HEK293 (cell line): ENCODE data around the gene TMEM255B.

Experiments
- CTCF ChIA-PET: fragments of 350-600 bp; formaldehyde crosslinking; extraction: SDS; loops from one replicate; lab custom pipeline; 2021; ENCODE audit warnings: antibody characterized with exemption; lab: Yijun Ruan, JAX
- POLR2A ChIA-PET: fragments of 300-600 bp; formaldehyde crosslinking; extraction: SDS; loops from one replicate; lab custom pipeline; 2020; ENCODE audit warnings: antibody characterized with exemption, inconsistent platforms; lab: Yijun Ruan, JAX
- H3K27ac ChIP-seq: fragments of 200-500 bp; sonication (Bioruptor generic); 2 replicates; pipeline ENCODE4 v1.5.1; 2014; ENCODE audit warnings: low read depth, low read length, control low read depth, inconsistent platforms; ENCODE audit errors: extremely low read depth
- H3K36me3 ChIP-seq, 2 experiments: fragments of 200-500 bp in 1 of 2; sonication (Bioruptor generic) in 1 of 2; 1 replicate in 1 of 2; 2 replicates in 1 of 2; pipeline ENCODE4 v1.5.1; 2014 to 2017; ENCODE audit warnings: inconsistent platforms in 2 of 2, low read length in 2 of 2; ENCODE audit not compliant: control insufficient read depth in 2 of 2, insufficient read depth in 1 of 2
- H3K4me1 ChIP-seq: fragments of 200-500 bp; sonication (Bioruptor generic); 2 replicates; pipeline ENCODE4 v1.5.1; 2014; ENCODE audit warnings: mild to moderate bottlenecking, low read length, inconsistent platforms; ENCODE audit not compliant: control insufficient read depth, insufficient read depth
- H3K4me3 ChIP-seq: 2 replicates; pipeline ENCODE4 v1.5.1; 2011; ENCODE audit warnings: low read depth, mild to moderate bottlenecking, control low read depth, low read length, moderate library complexity
- H3K9me3 ChIP-seq: fragments of 200-500 bp; sonication (Bioruptor generic); 2 replicates; pipeline ENCODE4 v1.5.1; 2014; ENCODE audit warnings: low read depth, low read length, inconsistent platforms; ENCODE audit not compliant: control insufficient read depth, insufficient read depth
- IKZF3 ChIP-seq: fragments of 450-650 bp; IDR thresholded peaks from 2 replicates; pipeline ENCODE4 v1.5.0; 2018; ENCODE audit warnings: missing biosample characterization, mild to moderate bottlenecking, missing genetic modification characterization, moderate library complexity
- INSM2 ChIP-seq: fragments of 450-650 bp; formaldehyde crosslinking; IDR thresholded peaks from 2 replicates; pipeline ENCODE4 v1.5.1; 2016; ENCODE audit warnings: missing biosample characterization, missing genetic modification characterization
- KLF9 ChIP-seq: fragments of 450-650 bp; formaldehyde crosslinking; IDR thresholded peaks from 2 replicates; pipeline ENCODE4 v1.5.1; 2016; ENCODE audit warnings: missing biosample characterization, missing genetic modification characterization, low read depth
- SCRT2 ChIP-seq: fragments of 450-650 bp; formaldehyde crosslinking; IDR thresholded peaks from 2 replicates; pipeline ENCODE4 v1.5.1; 2016; ENCODE audit warnings: missing biosample characterization, missing genetic modification characterization
- TCF7L2 ChIP-seq: IDR thresholded peaks from 2 replicates; pipeline ENCODE4 v1.6.1; 2011; ENCODE audit warnings: low read depth, mild to moderate bottlenecking, inconsistent platforms, low read length, moderate library complexity, borderline replicate concordance
- ZBTB49 ChIP-seq: fragments of 450-650 bp; formaldehyde crosslinking; IDR thresholded peaks from 2 replicates; pipeline ENCODE4 v1.5.1; 2016; ENCODE audit warnings: missing biosample characterization, missing genetic modification characterization, low read depth
- ZNF148 ChIP-seq: fragments of 450-650 bp; formaldehyde crosslinking; IDR thresholded peaks from 2 replicates; pipeline ENCODE4 v1.5.0; 2017; ENCODE audit warnings: missing biosample characterization, missing genetic modification characterization, borderline replicate concordance
- ZNF211 ChIP-seq: fragments of 450-650 bp; formaldehyde crosslinking; IDR thresholded peaks from 2 replicates; pipeline ENCODE4 v1.5.1; 2016; ENCODE audit warnings: low read depth, missing biosample characterization, missing genetic modification characterization
- ZNF302 ChIP-seq: fragments of 450-650 bp; formaldehyde crosslinking; IDR thresholded peaks from 2 replicates; pipeline ENCODE4 v1.5.1; 2016; ENCODE audit warnings: missing biosample characterization, missing genetic modification characterization, low read depth
- ZNF37A ChIP-seq: fragments of 450-650 bp; IDR thresholded peaks from 2 replicates; pipeline ENCODE4 v1.5.1; 2018; ENCODE audit warnings: missing biosample characterization, missing genetic modification characterization
- ZNF423 ChIP-seq: fragments of 450-650 bp; formaldehyde crosslinking; IDR thresholded peaks from 2 replicates; pipeline ENCODE4 v1.5.1; 2016; ENCODE audit warnings: missing biosample characterization, missing genetic modification characterization
- ZNF488 ChIP-seq: fragments of 450-650 bp; formaldehyde crosslinking; IDR thresholded peaks from 2 replicates; pipeline ENCODE4 v1.5.1; 2016; ENCODE audit warnings: missing biosample characterization, missing genetic modification characterization
- ZNF514 ChIP-seq: fragments of 450-650 bp; formaldehyde crosslinking; IDR thresholded peaks from 2 replicates; pipeline ENCODE4 v1.5.1; 2016; ENCODE audit warnings: missing biosample characterization, missing genetic modification characterization
- ZNF677 ChIP-seq: fragments of 450-650 bp; IDR thresholded peaks from 2 replicates; pipeline ENCODE4 v1.5.0; 2018; ENCODE audit warnings: missing biosample characterization, mild to moderate bottlenecking, missing genetic modification characterization, moderate library complexity
- ZNF704 ChIP-seq: fragments of 450-650 bp; formaldehyde crosslinking; IDR thresholded peaks from 2 replicates; pipeline ENCODE4 v1.5.1; 2016; ENCODE audit warnings: missing biosample characterization, missing genetic modification characterization
- ZNF843 ChIP-seq: fragments of 450-650 bp; formaldehyde crosslinking; IDR thresholded peaks from 2 replicates; pipeline ENCODE4 v1.5.1; 2016; ENCODE audit warnings: missing biosample characterization, missing genetic modification characterization
- ZSCAN23 ChIP-seq: fragments of 450-650 bp; formaldehyde crosslinking; IDR thresholded peaks from 2 replicates; pipeline ENCODE4 v1.5.1; 2016; ENCODE audit warnings: missing biosample characterization, missing genetic modification characterization

Gene TMEM255B

GRCh38 chr13:113822956-113823744 is 64.1 kb downstream of the TMEM255B start (continued):
- no peak for TF ChIP-seq ZNF302 (tag by site-specific recombination)
- no peak for TF ChIP-seq ZNF148 (tag by site-specific recombination)
- no peak for TF ChIP-seq ZNF37A
- no peak for TF ChIP-seq ZNF843 (tag by site-specific recombination)
- TF ChIP-seq INSM2, result no peak

- ChIA-PET CTCF (no interaction called here), POLR2A (no interaction called here)
- H3K4me1 ChIP-seq, result no peaks in the 10 kb centered on the region
- TF ChIP-seq ZNF514 (tag by site-specific recombination) (no peak), ZSCAN23 (tag by site-specific recombination) (no peak), SCRT2 (tag by site-specific recombination) (no peak), IKZF3 (no peak), ZNF677 (tag by site-specific recombination) (no peak), ZNF423 (tag by site-specific recombination) (no peak), ZNF488 (tag by site-specific recombination) (no peak), ZBTB49 (no peak), KLF9 (tag by site-specific recombination) (no peak), ZNF211 (tag by site-specific recombination) (no peak), TCF7L2 (no peak), ZNF704 (tag by site-specific recombination) (no peak)
- H3K4me3 ChIP-seq, result no peak overlapping the region
- H3K27ac ChIP-seq, result no peak overlapping the region
- no peaks in the 10 kb centered on the region for H3K9me3 ChIP-seq
- peaks cover 0 to 15% of the 10 kb centered on the region in 2 experiments; a peak in 2 of 3 replicates for H3K36me3 ChIP-seq
Observed at GRCh38 chr13:113823771-113824170, 64.7 kb downstream of the TMEM255B start.
